Testis (tissue), 2 donors: Measurements from ENCODE around the gene CPNE6.

Experiments used
- CTCF ChIP-seq, 3 experiments: fragments of 450-650 bp in 2 of 3; fragments of 200-600 bp in 1 of 3; sonication (generic) in 1 of 3; IDR thresholded peaks; one replicate each; pipeline ENCODE4 v1.5.1; 2016 to 2019; ENCODE audit warnings: antibody characterized with exemption in 3 of 3, mild to moderate bottlenecking in 2 of 3, moderate library complexity in 1 of 3
- POLR2A ChIP-seq: fragments of 450-650 bp; IDR thresholded peaks from one replicate; pipeline ENCODE4 v1.6.1; 2017; ENCODE audit warnings: antibody characterized with exemption, mild to moderate bottlenecking, moderate library complexity

- TF ChIP-seq CTCF (IDR thresholded peaks at IDR 0.05) (no peak), POLR2A (no peak)
These were observed 21.3 kb downstream of the CPNE6 start for GRCh38 chr14:24092505-24093206.
